ENCODE data around the gene NECTIN1.

NECTIN1 gene

DNA sequence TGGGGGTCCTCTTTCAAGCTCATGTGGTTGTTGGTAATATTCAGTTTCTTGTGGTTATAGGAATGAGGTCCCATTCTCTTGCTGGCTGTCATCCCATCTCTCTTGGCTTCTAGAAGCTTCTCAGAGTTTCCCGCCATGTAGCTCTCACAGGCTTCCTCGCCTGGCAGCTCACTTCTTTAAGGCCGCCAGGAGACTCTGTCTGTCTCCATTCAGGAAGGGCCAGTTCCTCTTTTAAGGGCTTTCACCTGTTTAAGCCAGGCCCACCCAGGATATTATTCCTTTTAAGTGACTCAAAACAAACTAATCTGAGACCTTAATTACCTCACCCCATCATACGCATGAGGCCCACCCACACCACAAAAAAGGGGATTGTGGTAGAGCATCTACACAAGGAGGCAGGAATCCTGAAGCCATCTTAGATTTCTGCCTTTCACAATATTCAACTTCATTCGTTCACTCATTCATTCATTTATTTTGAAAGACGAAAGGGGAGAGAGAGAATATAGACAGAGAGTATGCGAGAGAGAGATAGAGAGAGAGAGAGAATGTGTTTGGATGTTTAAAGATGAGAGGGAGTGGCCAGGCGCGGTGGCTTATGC is 42.3 kb upstream of the NECTIN1 start:
- TF ChIP-seq CSDC2 (CRISPR knock-in tag; IDR thresholded peaks at IDR 0.05) (no peak), BACH2 (CRISPR knock-in tag; IDR thresholded peaks at IDR 0.05; ENCODE audit: borderline replicate concordance) (no peak), ZNF8 (CRISPR knock-in tag; IDR thresholded peaks at IDR 0.05) (no peak), ZFP30 (CRISPR knock-in tag; IDR thresholded peaks at IDR 0.05) (no peak), ARNTL (CRISPR knock-in tag; IDR thresholded peaks at IDR 0.05; ENCODE audit: borderline replicate concordance, low read depth) (no peak), ISL1 (CRISPR knock-in tag; IDR thresholded peaks at IDR 0.05) (no peak), GLIS3 (CRISPR knock-in tag; IDR thresholded peaks at IDR 0.05) (no peak), ESRRG (CRISPR knock-in tag; IDR thresholded peaks at IDR 0.05) (no peak), TOX (CRISPR knock-in tag; IDR thresholded peaks at IDR 0.05; ENCODE audit: borderline replicate concordance) (no peak), OSR1 (CRISPR knock-in tag; IDR thresholded peaks at IDR 0.05) (no peak), CREB5 (CRISPR knock-in tag; IDR thresholded peaks at IDR 0.05; ENCODE audit: low read depth) (no peak), PPARA (CRISPR knock-in tag; IDR thresholded peaks at IDR 0.05; ENCODE audit: borderline replicate concordance) (no peak), RARB (CRISPR knock-in tag; IDR thresholded peaks at IDR 0.05) (no peak), ZFP3 (CRISPR knock-in tag; IDR thresholded peaks at IDR 0.05) (no peak)
- TF ChIP-seq, protein P1, sequence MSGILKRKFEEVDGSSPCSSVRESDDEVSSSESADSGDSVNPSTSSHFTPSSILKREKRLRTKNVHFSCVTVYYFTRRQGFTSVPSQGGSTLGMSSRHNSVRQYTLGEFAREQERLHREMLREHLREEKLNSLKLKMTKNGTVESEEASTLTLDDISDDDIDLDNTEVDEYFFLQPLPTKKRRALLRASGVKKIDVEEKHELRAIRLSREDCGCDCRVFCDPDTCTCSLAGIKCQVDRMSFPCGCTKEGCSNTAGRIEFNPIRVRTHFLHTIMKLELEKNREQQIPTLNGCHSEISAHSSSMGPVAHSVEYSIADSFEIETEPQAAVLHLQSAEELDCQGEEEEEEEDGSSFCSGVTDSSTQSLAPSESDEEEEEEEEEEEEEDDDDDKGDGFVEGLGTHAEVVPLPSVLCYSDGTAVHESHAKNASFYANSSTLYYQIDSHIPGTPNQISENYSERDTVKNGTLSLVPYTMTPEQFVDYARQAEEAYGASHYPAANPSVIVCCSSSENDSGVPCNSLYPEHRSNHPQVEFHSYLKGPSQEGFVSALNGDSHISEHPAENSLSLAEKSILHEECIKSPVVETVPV (CRISPR knock-in tag; IDR thresholded peaks at IDR 0.05), result no peak
- TF ChIP-seq, protein P2, sequence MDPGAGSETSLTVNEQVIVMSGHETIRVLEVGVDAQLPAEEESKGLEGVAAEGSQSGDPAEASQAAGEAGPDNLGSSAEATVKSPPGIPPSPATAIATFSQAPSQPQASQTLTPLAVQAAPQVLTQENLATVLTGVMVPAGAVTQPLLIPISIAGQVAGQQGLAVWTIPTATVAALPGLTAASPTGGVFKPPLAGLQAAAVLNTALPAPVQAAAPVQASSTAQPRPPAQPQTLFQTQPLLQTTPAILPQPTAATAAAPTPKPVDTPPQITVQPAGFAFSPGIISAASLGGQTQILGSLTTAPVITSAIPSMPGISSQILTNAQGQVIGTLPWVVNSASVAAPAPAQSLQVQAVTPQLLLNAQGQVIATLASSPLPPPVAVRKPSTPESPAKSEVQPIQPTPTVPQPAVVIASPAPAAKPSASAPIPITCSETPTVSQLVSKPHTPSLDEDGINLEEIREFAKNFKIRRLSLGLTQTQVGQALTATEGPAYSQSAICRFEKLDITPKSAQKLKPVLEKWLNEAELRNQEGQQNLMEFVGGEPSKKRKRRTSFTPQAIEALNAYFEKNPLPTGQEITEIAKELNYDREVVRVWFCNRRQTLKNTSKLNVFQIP (CRISPR knock-in tag; IDR thresholded peaks at IDR 0.05; ENCODE audit: borderline replicate concordance, low read depth), result no peak
- TF ChIP-seq, protein P3, sequence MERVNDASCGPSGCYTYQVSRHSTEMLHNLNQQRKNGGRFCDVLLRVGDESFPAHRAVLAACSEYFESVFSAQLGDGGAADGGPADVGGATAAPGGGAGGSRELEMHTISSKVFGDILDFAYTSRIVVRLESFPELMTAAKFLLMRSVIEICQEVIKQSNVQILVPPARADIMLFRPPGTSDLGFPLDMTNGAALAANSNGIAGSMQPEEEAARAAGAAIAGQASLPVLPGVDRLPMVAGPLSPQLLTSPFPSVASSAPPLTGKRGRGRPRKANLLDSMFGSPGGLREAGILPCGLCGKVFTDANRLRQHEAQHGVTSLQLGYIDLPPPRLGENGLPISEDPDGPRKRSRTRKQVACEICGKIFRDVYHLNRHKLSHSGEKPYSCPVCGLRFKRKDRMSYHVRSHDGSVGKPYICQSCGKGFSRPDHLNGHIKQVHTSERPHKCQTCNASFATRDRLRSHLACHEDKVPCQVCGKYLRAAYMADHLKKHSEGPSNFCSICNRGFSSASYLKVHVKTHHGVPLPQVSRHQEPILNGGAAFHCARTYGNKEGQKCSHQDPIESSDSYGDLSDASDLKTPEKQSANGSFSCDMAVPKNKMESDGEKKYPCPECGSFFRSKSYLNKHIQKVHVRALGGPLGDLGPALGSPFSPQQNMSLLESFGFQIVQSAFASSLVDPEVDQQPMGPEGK (CRISPR knock-in tag; IDR thresholded peaks at IDR 0.05; ENCODE audit: borderline replicate concordance), result no peak
- TF ChIP-seq, protein P4, sequence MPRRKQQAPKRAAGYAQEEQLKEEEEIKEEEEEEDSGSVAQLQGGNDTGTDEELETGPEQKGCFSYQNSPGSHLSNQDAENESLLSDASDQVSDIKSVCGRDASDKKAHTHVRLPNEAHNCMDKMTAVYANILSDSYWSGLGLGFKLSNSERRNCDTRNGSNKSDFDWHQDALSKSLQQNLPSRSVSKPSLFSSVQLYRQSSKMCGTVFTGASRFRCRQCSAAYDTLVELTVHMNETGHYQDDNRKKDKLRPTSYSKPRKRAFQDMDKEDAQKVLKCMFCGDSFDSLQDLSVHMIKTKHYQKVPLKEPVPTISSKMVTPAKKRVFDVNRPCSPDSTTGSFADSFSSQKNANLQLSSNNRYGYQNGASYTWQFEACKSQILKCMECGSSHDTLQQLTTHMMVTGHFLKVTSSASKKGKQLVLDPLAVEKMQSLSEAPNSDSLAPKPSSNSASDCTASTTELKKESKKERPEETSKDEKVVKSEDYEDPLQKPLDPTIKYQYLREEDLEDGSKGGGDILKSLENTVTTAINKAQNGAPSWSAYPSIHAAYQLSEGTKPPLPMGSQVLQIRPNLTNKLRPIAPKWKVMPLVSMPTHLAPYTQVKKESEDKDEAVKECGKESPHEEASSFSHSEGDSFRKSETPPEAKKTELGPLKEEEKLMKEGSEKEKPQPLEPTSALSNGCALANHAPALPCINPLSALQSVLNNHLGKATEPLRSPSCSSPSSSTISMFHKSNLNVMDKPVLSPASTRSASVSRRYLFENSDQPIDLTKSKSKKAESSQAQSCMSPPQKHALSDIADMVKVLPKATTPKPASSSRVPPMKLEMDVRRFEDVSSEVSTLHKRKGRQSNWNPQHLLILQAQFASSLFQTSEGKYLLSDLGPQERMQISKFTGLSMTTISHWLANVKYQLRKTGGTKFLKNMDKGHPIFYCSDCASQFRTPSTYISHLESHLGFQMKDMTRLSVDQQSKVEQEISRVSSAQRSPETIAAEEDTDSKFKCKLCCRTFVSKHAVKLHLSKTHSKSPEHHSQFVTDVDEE (CRISPR knock-in tag; IDR thresholded peaks at IDR 0.05), result no peak
- no peak for ATAC-seq

GRCh38 chr11:119765628-119766027 is 36.6 kb upstream of the NECTIN1 start:
- ATAC-seq, result no peak
- no peak for TF ChIP-seq ZC3H10 (CRISPR knock-in tag; IDR thresholded peaks at IDR 0.05)
- TF ChIP-seq SNAI2 (CRISPR knock-in tag; IDR thresholded peaks at IDR 0.05), result no peak
- TF ChIP-seq, protein P2 (CRISPR knock-in tag; IDR thresholded peaks at IDR 0.05; ENCODE audit: borderline replicate concordance, low read depth), result no peak
- TF ChIP-seq CREB5 (CRISPR knock-in tag; IDR thresholded peaks at IDR 0.05; ENCODE audit: low read depth), result no peak
- no peak for TF ChIP-seq PPARA (CRISPR knock-in tag; IDR thresholded peaks at IDR 0.05; ENCODE audit: borderline replicate concordance)
- TF ChIP-seq, protein P1 (CRISPR knock-in tag; IDR thresholded peaks at IDR 0.05), result no peak
- TF ChIP-seq ESRRG (CRISPR knock-in tag; IDR thresholded peaks at IDR 0.05), result no peak
- TF ChIP-seq ZFP30 (CRISPR knock-in tag; IDR thresholded peaks at IDR 0.05), result no peak
- TF ChIP-seq ISL1 (CRISPR knock-in tag; IDR thresholded peaks at IDR 0.05), result no peak
- TF ChIP-seq RARB (CRISPR knock-in tag; IDR thresholded peaks at IDR 0.05), result no peak
- TF ChIP-seq ARNTL (CRISPR knock-in tag; IDR thresholded peaks at IDR 0.05; ENCODE audit: borderline replicate concordance, low read depth), result no peak
- no peak for TF ChIP-seq ZFP3 (CRISPR knock-in tag; IDR thresholded peaks at IDR 0.05)
- TF ChIP-seq, protein P3 (CRISPR knock-in tag; IDR thresholded peaks at IDR 0.05; ENCODE audit: borderline replicate concordance), result no peak
- no peak for TF ChIP-seq GLIS3 (CRISPR knock-in tag; IDR thresholded peaks at IDR 0.05)

Data from SK-N-SH treated with all-trans-retinoic acid at 6 μM for 48 hours (cell line).